ENCODE measurements around the gene GTPBP2.

The GTPBP2 gene, protein sequence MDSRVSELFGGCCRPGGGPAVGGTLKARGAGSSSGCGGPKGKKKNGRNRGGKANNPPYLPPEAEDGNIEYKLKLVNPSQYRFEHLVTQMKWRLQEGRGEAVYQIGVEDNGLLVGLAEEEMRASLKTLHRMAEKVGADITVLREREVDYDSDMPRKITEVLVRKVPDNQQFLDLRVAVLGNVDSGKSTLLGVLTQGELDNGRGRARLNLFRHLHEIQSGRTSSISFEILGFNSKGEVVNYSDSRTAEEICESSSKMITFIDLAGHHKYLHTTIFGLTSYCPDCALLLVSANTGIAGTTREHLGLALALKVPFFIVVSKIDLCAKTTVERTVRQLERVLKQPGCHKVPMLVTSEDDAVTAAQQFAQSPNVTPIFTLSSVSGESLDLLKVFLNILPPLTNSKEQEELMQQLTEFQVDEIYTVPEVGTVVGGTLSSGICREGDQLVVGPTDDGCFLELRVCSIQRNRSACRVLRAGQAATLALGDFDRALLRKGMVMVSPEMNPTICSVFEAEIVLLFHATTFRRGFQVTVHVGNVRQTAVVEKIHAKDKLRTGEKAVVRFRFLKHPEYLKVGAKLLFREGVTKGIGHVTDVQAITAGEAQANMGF

DNA sequence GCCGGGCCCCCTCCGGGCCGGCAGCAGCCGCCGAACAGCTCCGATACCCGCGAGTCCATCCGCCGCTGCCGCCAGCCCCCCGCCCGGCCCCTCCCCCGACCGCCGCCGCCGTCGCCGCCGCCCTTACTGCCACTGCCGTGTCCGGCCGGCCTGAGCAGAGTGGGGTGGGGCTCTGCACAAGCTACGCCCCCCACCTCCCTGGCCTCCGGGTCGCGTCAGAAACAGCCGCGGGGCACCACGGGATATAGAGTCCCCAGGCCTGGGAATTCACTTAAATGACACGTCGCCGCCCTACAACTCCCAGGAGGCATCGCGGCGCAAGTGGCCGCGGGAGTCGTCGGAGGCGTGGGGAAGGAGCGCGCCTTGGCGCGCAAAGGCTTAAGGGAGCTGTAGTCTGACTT, at the start of gene GTPBP2:
Gene GTPBP2, minus strand, starts transcription at position 161 of the 401 bp plus-strand sequence. Its CDS starts 102 bp downstream, at position 59.
- DNase-seq (ENCODE audit: low read depth): peak; percentile 99
- TF ChIP-seq, protein P1, sequence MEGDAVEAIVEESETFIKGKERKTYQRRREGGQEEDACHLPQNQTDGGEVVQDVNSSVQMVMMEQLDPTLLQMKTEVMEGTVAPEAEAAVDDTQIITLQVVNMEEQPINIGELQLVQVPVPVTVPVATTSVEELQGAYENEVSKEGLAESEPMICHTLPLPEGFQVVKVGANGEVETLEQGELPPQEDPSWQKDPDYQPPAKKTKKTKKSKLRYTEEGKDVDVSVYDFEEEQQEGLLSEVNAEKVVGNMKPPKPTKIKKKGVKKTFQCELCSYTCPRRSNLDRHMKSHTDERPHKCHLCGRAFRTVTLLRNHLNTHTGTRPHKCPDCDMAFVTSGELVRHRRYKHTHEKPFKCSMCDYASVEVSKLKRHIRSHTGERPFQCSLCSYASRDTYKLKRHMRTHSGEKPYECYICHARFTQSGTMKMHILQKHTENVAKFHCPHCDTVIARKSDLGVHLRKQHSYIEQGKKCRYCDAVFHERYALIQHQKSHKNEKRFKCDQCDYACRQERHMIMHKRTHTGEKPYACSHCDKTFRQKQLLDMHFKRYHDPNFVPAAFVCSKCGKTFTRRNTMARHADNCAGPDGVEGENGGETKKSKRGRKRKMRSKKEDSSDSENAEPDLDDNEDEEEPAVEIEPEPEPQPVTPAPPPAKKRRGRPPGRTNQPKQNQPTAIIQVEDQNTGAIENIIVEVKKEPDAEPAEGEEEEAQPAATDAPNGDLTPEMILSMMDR (conservative IDR thresholded peaks at IDR 0.05; ENCODE audit: low read length): no peak
- H3K4me3 ChIP-seq (ENCODE audit: low read length): peak within 1 kb of the TSS; percentile 97

DNA sequence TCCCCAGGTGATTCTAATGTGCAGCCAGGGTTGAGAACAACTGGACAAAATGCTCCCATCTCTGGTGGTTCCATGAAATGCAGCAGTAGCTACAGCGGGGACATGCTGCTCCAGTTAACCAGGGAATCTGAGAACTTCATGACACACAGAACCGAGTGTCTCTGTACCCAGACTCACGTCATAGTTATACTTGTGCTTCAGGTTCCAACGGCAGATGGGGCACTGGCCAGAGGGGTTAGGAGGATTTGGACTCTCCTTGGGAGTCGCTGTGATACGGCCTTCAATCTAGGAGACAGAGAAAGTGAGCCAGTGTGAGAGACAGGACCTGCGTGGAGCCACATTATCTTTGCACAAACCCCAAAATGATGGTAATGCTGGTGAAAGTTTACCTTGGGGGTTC, 49.3 kb upstream of the GTPBP2 start:
- no peak overlapping the region for H3K4me3 ChIP-seq (ENCODE audit: low read length)
- TF ChIP-seq, protein P1 (conservative IDR thresholded peaks at IDR 0.05; ENCODE audit: low read length): no peak

DNA sequence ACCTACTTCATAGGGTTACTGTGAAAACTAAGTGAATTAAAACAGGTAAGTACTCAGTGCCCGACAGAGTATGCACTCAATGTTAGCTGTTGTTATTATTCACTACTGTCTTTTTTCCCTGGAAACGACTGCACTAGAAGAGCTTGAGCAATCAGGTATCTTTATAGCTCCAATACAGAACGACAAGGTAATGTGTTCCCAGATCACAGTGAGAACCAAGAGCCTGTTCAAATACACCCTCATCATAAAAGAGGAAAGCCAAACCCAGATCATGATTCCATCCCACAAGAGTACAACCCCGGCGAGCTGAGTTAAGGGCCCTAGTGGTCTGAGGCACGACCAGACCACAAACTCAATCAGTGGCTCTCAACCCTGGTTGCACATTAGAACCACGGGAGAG, 48.7 kb upstream of the GTPBP2 start:
- no peak overlapping the region for H3K4me3 ChIP-seq (ENCODE audit: low read length)
- DNase-seq (ENCODE audit: low read depth): no peak
- TF ChIP-seq, protein P1 (conservative IDR thresholded peaks at IDR 0.05; ENCODE audit: low read length): no peak

More for the DNA sequence above, 49.3 kb upstream of the GTPBP2 start:
- DNase-seq (ENCODE audit: low read depth): no peak

- TF ChIP-seq, protein P1 (conservative IDR thresholded peaks at IDR 0.05; ENCODE audit: low read length): no peak
- DNase-seq (ENCODE audit: low read depth): no peak
- H3K4me3 ChIP-seq (ENCODE audit: low read length): no peak overlapping the region
Measured at GRCh38 chr6:43676962-43677606, 48.0 kb upstream of the GTPBP2 start.

DNA sequence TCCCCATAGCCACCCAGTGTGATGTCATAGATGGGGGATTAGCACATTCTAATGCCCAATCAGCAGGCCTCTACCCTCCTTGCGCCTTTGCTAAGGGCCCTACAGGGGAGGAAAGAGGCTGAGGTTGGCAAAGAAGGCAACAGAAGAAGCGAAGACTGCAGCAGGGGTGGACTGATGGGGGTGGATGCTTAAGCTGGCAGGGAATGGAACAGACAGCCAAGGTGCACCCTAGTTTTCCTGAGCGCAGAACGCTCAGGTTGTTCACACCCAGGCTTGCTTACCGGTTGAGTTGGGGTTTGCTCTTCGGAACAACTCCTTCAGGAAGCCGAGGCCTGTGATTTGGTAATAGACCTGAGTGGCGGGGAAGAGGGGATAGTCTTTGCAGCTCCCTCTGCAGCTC, 45.9 kb upstream of the GTPBP2 start:
- no peak overlapping the region for H3K4me3 ChIP-seq (ENCODE audit: low read length)
- TF ChIP-seq, protein P1 (conservative IDR thresholded peaks at IDR 0.05; ENCODE audit: low read length): no peak

DNA sequence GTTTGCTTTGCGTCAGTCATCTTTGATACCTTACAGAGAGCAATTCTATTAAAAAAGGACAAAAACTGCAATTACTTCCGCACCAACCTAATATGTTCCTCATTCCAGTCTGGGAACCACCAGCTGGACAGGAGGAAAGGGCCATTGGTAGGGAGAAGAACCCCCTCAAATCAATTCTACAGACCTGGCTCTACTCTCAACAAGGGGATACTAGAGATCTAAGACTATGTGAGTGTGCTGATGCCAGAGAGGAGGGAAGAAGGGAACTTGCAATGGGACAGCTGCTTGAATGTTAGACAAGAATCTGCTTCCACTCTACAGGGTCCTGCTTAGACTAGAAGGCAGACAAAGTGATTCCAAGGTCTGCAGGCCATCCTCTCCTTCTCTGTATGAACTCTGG, 45.2 kb upstream of the GTPBP2 start:
- TF ChIP-seq, protein P1 (conservative IDR thresholded peaks at IDR 0.05; ENCODE audit: low read length): no peak
- no peak overlapping the region for H3K4me3 ChIP-seq (ENCODE audit: low read length)
- DNase-seq (ENCODE audit: low read depth): no peak

More for the DNA sequence above, 45.9 kb upstream of the GTPBP2 start:
- DNase-seq (ENCODE audit: low read depth): no peak

All from AG10803 (cell line).